ENCODE measurements around the gene CIBAR2.

The CIBAR2 gene

DNA sequence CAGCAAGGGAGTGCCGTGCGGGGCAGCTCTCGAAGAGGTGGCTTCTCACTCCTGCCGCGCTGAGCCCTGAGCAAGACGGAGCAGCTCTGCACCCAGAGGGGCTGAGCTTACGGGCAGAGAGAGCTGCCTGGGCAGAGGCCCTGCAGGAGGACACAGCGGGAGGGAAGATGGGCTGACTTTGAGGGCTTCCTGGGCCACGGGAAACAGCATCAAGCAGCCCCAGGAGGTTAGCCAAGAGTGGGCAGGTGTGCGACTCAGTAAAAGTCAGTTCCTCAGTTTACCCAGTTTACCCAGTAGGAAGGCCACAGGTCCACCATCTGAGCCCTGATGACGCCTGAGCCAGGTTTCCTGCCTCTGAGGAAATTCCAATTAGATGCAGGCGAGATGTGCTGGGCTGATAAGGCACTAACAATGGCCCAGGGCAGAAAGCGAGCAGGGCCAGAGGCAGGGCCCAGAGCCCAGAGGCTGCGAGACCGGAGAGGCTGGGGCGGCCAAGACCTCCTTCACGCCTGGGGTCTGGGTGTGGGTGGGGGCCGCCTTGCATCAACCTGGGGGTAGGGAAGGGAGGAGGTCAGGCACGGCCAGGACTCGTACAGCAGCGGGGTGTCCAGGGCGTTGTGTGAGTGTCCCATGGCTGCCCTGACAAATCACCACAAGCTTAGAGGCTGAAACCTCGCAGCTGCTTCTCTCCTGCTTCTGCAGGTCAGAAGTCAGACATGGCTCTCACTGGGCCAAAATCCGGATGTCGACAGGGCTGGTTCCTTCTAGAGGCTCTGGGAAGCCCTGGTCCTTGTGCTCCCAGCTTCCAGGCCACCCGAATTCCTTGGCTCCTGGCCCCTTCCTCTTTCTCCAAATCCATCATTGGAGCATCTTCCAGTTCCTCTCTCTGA is 32.0 kb upstream of the CIBAR2 start:
- no peak for DNase-seq

DNA sequence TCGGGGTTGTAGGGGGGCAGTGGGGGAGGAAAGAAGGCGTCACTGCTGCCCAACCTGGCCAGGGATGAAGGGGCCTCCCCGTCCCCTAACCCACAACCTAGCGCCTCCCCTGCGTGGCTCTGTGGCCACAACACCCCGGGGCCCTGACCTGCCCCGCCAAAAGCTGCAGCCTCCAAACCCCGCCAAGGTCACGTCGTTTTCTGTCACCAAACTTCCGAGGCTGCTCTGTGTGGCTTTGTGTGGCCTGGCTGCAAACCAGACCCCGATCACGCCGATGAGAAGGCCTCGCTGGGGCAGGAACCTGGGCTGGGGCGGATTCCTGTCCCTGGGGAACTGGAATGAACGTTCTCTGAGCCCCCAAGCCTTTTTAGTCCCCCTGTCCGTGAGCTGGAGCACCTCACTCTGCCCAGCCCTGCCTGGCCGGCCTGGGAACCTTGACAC is 30.5 kb upstream of the CIBAR2 start:
- no peak for DNase-seq

DNA sequence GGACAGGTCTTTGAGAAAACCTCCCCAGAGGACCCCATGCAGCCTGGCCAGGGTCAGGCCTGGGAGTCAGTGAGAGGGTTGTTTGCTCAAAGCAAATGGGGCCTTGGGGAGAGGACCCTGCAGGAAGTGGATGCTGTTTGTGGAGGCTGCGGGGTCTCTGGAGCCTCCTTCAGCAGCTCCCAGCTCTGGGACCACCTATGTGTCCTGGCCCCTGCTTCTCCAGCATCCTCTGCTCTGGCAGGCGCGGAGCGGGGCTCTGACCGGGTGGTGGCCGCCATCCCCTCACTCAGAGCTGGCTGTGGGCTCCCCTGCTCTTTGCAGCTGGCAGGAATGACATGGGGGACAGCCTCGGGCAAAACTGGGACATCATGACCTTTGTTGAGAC is 29.8 kb upstream of the CIBAR2 start:
- no peak for DNase-seq

DNA sequence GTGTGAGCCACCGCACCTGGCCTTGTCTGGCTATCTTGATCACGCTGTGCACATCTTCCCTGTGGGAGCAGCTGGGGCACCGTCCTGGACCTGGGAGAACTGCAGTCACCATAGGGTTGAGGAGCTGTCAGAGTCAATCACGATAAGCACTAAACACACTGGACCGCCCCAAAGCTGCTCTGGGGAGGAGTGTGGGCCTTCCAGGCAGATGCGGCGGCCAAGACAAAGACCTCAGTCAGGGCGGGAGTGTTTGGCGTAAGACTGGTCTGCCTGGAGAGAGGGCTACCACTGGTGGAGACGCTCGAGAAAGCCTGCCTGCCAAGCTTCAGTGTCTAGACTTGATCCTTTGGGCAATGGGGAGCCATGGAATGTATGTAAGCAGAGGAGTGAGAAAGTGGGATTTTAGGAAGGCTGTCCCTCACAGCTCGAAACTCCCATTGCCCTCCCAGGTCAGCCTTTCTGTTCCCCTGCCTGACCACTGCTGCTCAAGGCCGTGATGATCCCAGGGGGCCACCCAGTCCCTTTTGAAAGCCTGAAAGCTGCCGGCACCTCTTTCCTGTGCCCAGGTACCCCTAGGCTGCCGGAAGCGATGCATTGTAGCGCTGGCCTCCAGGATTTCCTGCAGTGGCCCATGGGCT is 29.3 kb upstream of the CIBAR2 start:
- DNase-seq: no peak

DNA sequence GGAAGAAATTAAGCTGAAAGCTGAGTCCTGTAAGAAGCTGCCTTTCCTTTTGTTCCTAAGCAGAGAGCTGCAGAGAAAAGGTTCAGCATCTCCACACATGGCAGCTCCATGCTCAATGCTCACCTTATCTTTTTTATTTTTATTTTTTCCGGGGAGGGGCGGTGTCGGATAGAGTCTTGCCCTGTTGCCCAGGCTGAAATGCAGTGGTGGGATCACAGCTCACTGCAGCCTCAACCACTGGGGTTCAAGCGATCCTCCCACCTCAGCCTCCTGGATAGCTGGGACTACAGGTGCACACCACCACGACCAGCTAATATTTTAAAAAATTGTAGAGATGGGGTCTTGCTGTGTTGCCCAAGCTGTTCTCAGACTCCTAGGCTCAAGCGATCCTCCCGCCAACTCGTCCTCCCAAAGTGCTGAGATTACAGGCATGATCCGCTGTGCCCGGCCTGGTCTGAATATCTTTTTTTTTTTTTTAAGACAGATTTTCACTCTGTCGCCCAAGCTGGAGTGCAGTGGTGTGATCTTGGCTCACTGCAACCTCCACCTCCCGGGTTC is 28.3 kb upstream of the CIBAR2 start:
- no peak for DNase-seq

DNA sequence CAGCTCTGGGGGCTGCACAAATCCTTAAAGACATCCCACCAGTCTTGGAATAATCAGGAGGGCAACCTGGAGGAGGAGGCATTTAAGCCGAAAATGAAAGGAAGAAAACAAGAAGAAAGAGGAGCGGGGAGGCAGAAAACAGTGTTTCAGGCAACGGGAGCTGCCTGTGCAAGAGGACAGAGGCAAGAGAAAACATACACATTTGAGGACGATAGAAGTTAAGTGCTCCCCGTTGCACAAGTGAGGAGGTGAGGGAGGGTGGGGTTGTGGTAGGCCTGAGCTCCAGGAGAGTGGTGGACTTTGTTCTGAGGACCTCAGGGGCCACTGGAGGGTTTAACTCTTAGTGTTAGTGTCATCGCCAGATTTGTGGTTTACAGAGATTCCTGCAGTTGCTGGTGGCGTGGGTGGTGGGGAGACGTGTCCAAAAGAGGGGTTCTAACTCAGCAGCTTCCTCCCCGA is 27.6 kb upstream of the CIBAR2 start:
- no peak for DNase-seq

DNA sequence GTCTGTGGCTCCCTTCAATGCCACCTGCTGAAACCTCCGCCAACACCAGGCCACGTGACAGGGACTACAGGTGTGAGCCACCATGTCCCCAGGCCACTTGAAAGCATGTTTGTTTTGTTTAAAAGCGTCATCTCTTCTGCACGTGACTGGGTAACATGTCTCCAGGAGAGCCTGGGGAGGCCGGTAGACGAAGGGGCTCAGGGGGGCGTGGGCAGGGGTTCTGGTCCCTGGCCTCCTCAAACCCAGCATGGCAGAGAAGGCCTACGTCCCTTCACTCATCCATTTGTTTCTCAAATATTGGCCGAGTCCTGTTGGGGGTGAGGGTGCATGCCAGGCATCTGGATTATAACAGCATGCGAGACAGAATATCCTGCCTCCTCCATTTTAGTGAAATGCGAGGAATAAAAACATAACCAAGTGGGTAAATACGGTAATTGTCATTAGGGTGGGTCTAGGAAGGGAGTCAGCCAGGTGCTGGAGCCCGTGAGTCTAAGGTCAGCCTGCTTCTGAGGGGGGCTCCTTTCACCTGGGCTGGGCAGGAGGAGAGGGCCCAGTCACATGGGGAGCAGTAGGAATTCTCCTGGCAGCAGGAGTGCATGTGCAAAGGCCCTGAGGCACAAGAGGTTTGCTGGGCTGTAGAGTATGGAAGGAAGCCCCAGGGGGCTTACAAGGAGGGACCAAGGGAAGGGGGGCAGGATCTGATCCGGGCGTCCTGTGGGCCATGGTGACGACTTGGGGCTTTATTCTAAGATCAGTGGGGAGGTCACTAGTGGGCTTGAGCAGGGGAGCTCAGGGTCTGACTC is 26.8 kb upstream of the CIBAR2 start:
- peak; percentile 24 to 90 (median 70) for DNase-seq

DNA sequence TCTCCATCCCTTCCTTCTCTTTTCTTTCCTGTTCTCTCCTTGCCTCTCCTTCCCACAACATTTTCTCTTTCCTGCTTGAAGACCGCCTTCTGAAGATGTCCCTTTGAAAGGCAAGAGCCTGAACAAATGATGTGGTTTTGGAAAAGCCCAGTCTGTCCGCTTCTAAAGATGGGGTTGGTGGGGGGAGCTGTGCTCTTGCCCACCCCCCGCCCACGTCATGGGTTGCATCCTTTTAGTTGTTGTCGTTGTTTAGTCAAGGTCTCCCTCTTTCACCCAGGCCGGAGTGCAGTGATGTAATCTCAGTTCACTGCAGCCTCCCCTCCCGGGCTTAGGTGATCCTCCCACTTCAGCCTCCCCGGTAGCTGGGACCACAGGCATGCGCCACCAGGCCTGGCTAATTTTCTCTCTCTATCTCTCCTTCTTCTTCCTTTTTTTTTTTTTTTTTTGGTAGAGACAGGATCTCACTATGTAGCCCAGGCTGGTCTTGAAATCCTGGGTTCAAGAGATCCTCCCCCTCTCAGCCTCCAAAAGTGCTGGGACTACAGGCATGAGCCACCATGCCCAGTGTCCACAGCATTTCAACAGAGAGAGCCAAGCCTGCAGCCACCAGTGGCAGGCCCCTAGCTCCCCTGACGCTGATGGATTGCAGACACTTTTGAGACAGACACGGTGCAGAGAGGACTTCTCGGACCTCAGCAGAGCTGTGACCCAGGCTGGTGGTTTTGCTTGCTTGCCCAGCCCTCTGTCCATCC is 26.0 kb upstream of the CIBAR2 start:
- no peak for DNase-seq

DNA sequence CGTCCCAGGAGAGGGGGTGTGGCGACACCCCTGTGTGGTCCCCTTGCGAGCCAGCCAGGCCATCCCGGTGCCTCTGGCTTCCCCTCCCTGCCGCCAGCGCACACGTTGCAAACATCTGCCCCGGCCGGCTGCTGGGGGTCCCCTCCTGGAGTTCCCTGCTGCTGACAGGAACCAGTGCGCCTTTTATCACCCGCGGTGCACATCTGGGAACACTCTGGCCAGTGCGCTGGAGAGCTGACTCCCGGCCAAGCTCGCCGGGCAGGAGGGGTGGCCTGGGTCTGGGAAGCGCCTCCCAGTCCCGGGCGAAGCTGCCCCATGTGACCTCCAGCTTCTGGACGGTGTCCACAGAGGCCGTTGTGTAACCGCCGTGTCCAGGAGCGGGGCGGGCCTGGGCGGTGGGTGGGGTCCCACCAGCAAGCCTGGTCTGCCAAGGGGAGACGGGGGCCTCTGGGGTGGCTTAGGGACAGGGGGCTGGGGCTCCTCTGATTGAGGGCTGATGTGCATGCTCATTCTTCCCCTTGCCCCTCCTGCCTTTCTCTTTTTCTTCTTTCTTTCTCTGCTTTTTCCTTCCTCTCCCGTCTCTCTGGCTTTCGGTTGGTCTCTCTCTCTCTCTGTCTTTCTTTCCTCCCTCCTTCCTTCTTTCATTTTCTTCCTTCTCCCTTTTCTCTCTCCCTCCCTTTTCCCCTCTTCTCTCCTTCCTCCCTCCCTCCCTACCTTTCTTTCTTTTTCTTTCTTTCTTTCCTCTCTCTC is 25.2 kb upstream of the CIBAR2 start:
- DNase-seq: no peak

DNA sequence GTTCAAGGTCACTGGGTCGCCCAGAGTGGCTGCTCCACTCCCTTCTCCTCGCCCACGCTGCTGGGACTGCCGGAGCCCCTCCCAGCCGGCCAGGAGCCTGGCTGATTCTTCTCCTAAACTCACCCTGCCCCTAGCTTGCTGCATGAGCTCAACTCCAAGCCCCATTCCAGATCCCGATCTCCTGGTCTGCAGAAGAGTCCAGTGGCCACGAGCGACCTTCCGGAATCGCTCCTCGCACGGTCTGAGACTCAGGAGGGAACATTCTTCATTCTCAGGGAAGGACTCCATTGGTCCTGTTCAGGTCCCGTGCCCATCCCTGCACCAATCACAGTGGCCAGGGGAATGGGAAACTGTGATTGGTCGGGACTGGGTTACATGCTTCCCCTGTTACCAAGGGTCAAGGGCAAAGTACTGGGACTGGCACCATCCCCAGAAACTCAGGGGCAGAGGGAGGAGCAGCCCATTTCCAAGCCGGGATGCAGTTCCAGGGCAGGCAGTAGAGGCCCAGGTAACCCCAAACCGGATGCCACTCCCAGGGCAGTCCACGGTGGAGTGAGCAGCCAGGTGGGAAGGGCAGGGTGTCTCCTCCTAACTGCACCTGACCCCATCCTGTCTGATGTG is 24.5 kb upstream of the CIBAR2 start:
- peak in 1 of 3 experiments; percentile 13 for DNase-seq

DNA sequence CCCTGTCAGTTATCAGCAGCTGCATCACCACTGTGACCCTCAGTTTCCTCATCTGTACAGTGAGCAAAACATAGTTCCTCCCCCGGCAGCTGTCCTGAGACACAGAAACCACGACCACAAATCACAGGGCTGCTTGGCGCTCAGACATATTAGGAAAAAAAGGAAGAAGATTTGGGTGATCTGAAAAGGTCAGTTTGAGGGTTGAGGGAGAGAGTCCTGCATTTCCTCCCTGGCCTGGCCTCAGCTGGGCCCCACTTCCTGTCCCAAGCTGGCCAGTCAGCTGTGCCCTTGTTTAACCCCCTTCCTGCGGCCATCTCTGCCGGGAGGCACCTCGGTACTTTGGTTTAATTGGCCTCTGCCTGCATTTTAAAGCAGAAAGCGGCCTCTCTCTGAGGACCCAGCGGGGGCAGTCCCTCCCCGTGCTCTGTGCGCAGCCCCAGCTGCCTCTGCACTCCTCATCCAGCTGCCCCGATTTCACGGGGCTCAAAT is 24.0 kb upstream of the CIBAR2 start:
- DNase-seq: peak in 1 of 3 experiments; percentile 20

DNA sequence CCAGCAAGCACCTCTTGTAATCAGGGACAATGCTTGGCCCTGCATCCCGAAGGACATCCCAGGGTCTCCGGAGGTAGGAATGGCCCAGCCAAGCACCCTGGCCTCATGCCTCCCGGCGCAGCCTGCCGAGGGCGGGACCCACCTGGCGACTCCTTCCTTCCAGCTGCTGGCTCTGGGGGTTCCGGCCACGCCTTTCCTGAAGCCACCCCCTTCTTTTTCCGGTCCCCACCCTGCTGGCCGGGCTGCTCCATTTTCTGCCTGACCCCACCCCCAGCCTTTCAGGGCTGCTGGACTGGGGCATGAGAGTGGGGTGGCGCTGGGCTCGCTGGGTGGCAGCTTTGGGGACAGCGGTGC is 22.5 kb upstream of the CIBAR2 start:
- no peak for DNase-seq

DNA sequence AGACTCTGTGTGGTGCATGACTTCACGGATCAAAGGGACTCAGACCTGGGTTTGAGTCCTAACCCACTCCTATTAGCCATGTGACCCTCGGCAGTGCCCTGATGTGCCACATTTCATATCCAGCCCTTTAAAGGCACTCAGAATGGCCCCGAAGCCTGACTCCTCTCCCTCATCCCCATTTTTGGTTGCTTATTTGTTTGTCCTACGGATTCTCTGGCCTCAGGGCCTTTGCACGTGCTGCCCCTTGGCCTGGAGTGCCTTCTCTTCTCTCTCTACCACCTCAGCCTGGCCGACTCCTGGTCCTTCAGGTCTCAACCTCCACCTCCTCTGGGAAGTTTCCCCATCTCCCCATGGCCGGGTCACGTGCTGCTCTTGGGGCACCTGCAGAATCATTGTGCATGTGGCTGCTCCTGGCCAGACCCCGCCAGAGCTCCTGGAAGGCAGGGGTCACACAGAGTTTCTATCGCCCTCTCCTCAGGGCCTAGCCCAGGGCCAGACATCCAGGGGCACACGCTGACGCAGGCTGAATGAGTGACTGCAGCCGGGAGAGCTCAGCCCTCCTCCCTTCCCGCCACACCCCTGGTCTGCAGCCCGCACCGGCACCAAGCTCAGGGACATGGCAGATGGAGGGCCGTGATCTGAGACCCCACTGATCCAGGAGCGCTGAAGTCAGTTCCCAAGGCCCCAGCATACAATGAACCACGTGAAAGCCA is 22.0 kb upstream of the CIBAR2 start:
- no peak for DNase-seq

DNA sequence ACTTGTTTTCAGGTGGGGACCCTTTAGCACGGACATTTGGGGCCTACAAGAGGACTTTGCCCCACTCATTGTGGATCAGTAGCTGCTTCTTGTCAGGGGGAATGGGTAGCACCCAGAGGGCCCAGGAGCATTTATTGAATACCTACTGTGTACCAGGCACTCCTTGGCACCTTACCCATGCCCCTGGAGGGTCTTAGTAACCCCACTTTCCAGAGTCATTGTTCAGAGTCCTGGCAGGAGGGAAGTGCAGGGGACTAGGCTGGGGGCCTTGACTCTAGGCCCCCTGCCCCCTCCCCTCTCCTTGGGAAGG is 21.0 kb upstream of the CIBAR2 start:
- no peak for DNase-seq

DNA sequence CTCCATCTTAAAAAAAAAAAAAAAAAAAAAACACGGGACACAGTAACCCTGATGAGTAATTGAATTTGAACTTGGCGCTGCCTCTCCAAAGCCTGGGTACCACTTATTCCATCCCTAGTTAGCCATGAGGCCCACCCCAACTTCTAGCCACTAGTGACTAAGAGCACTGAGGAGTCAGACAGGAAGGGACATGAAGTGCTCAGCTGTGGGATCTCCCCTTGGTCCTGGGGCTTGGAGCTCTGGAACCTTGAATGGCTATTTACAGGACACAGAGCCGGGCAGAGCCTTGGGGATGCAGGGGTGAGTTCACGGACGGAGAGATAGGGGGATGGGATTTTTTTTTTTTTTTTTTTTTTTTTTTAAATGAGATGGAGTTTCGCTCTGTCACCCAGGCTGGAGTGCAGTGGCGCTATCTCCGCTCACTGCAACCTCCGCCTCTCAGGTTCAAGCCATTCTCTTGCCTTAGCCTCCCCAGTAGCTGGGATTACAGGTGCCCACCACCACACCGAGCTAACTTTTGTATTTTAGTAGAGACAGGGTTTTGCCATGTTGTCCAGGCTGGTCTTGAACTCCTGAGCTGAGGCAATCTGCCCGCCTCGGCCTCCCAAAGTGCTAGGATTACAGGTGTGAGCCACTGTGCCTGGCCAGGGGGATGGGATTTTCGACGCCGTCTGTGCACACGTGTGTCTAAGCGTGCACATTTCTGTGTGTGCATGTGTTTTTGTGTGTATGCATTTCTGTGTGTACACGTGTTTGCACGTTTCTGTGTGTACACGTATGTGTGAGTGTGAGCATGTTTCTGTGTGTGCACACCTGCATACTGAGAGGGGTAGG is 20.4 kb upstream of the CIBAR2 start:
- DNase-seq: no peak

DNA sequence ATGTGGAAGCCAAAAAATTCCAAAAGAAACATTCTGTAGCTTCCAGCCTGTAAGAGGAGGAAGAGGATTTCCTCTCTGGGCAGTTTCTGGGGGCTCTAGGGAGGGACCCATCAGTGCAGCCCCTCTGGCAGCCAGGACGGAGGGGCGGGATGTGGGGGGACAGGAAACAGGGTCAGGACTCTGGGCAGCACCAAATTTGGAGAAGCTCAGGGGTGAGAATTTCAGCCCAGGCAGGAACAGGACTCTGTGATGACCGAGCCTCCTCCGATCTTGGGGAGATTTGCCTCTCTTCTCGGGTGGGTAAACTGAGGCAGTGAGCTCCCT is 18.4 kb upstream of the CIBAR2 start:
- no peak for DNase-seq

DNA sequence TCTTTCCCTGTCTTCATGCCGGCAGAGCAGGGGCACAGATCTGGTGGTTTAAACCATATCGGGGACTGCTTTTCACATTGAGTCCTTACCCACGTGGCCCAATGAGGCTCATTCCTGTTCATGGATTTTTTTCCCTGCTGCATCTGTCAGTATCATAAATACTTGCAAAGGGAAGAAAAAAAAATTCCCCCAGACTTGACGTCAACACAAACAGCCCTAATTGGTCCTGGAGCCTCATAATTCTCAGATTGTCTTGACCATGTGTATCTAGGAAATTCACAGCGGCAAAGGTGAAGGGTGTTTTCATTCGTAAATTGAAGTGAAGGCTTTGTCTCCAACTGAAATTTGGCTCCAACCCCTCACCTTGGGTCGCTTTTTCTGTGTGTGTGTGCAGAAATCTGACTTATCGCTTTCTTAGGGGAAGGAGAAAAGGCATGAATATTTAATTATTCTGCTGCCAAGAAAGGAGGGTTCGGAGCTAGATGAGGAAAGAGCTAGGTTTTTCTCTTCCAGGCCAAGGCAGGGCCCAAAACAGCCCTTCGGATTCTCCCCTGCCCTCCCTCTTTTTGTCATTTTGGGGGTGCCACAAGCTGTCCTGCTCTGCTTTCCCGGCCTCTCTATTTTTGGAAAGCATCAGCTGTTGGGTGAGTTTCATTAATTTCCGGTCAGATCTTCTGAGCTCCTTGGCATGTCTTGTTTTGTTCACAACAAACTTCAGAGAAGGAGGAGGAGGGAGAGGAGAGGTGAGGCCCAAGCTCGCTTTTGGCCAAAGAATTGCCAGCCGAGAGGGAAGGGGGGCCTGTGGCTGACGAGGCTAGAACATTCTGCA is 17.8 kb upstream of the CIBAR2 start:
- peak in 1 of 3 experiments; percentile 16 for DNase-seq

DNA sequence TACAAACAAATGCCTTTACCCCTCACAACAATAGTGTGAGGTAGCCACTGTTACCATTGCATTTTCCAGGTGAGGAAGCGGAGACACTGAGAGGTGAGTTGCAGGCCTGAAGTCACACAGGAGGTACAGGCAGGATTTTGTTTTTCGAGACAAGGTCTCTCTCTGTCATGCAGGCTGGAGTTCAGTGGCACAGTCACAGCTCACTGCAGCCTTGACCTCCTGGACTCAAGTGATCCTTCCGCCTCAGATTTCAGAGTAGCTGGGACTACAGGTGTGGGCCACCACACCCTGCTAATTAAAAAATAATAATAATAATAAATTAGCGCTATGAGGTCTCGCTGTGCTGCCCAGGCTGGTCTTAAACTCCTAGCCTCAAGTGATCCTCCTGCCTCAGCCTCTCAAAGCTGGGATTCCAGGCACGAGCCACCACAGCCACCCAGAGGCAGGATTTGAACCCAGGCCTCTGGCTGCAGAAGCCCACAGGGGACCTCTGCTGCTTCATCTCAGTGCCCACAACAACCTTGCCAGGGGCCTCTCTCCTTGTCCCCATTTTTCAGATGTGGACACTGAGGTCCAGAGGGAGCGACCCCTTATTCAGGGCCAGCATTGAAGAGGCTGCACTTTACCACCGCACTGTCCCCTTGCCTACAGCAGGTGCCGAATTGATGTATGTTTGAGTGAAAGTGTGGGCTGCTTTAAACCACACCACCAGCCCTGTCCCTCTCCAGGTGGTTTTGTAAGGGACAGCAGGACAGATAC is 16.0 kb upstream of the CIBAR2 start:
- DNase-seq: no peak

Measured in NCI-H1417 (cell line).